Measurements from ENCODE around the gene PCID2.

The PCID2 gene

GRCh38 chr13:113224486-113224885 is 16.0 kb upstream of the PCID2 start:
- no peak for DNase-seq
- H3K36me3 ChIP-seq (ENCODE audit: control insufficient read depth, insufficient read depth, low read length) = peaks cover 16% of the 10 kb centered on the region
- no peak overlapping the region for H3K4ac ChIP-seq (ENCODE audit: low read depth, low read length)
- no peak overlapping the region for H2AK5ac ChIP-seq (ENCODE audit: low read length)
- H2BK5ac ChIP-seq (ENCODE audit: low read length) = no peak overlapping the region
- no peak overlapping the region for H2BK15ac ChIP-seq (replicated peaks; ENCODE audit: low read depth)
- no peak overlapping the region for H3K4me3 ChIP-seq (ENCODE audit: low read length)
- H3K18ac ChIP-seq (ENCODE audit: low read length) = no peak overlapping the region
- H3K4me1 ChIP-seq (ENCODE audit: control insufficient read depth, low read depth, low read length) = no peaks in the 10 kb centered on the region
- H3K27ac ChIP-seq (ENCODE audit: low read depth, low read length) = no peak overlapping the region
- no peak overlapping the region for H4K5ac ChIP-seq (ENCODE audit: low read length)
- H4K8ac ChIP-seq (ENCODE audit: low read depth, low read length) = no peak overlapping the region
- H3K9ac ChIP-seq (ENCODE audit: low read length) = no peak overlapping the region
- no peak overlapping the region for H3K23ac ChIP-seq (ENCODE audit: low read length)
- no peaks in the 10 kb centered on the region for H3K27me3 ChIP-seq (ENCODE audit: insufficient read depth, low read length, poor library complexity)
- H3K79me2 ChIP-seq (ENCODE audit: control insufficient read depth, insufficient read depth, low read length) = peaks cover 59% of the 10 kb centered on the region
- peaks cover 41% of the 10 kb centered on the region for H3K79me1 ChIP-seq (ENCODE audit: low read length)
- no peak overlapping the region for H3K4me2 ChIP-seq (ENCODE audit: low read length)
- no peak overlapping the region for H3K56ac ChIP-seq (ENCODE audit: low read length)
- no CpG with 5 or more reads among the region's 10 CpGs for WGBS (ENCODE audit: extremely low coverage, insufficient coverage, low lambda C conversion rate)
- no peak overlapping the region for H2BK120ac ChIP-seq (ENCODE audit: low read depth, low read length)

GRCh38 chr13:113223070-113223469 is 14.6 kb upstream of the PCID2 start:
- Histone ChIP-seq H3K4me1 (ENCODE audit: control insufficient read depth, low read depth, low read length) (no peaks in the 10 kb centered on the region), H3K18ac (ENCODE audit: low read length) (no peak overlapping the region), H2BK15ac (replicated peaks; ENCODE audit: low read depth) (no peak overlapping the region), H3K4me3 (ENCODE audit: low read length) (no peak overlapping the region), H2BK5ac (ENCODE audit: low read length) (no peak overlapping the region), H3K36me3 (ENCODE audit: control insufficient read depth, insufficient read depth, low read length) (peaks cover 12% of the 10 kb centered on the region), H3K79me1 (ENCODE audit: low read length) (peaks cover 43% of the 10 kb centered on the region), H4K5ac (ENCODE audit: low read length) (no peak overlapping the region), H2AK5ac (ENCODE audit: low read length) (no peak overlapping the region), H2BK120ac (ENCODE audit: low read depth, low read length) (no peak overlapping the region), H3K27ac (ENCODE audit: low read depth, low read length) (no peak overlapping the region), H3K4me2 (ENCODE audit: low read length) (no peak overlapping the region), H3K9ac (ENCODE audit: low read length) (no peak overlapping the region), H3K79me2 (ENCODE audit: control insufficient read depth, insufficient read depth, low read length) (peaks cover 70% of the 10 kb centered on the region), H3K23ac (ENCODE audit: low read length) (no peak overlapping the region), H3K4ac (ENCODE audit: low read depth, low read length) (no peak overlapping the region), H3K56ac (ENCODE audit: low read length) (no peak overlapping the region), H4K8ac (ENCODE audit: low read depth, low read length) (no peak overlapping the region), H3K27me3 (ENCODE audit: insufficient read depth, low read length, poor library complexity) (no peaks in the 10 kb centered on the region)
- DNase-seq = no peak
- WGBS (ENCODE audit: extremely low coverage, insufficient coverage, low lambda C conversion rate) = no CpG with 5 or more reads among the region's 7 CpGs

GRCh38 chr13:113220877-113221276 is 12.4 kb upstream of the PCID2 start:
- H4K8ac ChIP-seq (ENCODE audit: low read depth, low read length) = no peak overlapping the region
- no peak overlapping the region for H3K23ac ChIP-seq (ENCODE audit: low read length)
- H3K4me3 ChIP-seq (ENCODE audit: low read length) = no peak overlapping the region
- H3K27me3 ChIP-seq (ENCODE audit: insufficient read depth, low read length, poor library complexity) = no peaks in the 10 kb centered on the region
- H3K9ac ChIP-seq (ENCODE audit: low read length) = no peak overlapping the region
- H4K5ac ChIP-seq (ENCODE audit: low read length) = no peak overlapping the region
- peaks cover 80% of the 10 kb centered on the region for H3K79me2 ChIP-seq (ENCODE audit: control insufficient read depth, insufficient read depth, low read length)
- no peak overlapping the region for H2BK120ac ChIP-seq (ENCODE audit: low read depth, low read length)
- no peak overlapping the region for H3K4me2 ChIP-seq (ENCODE audit: low read length)
- no peak overlapping the region for H2BK5ac ChIP-seq (ENCODE audit: low read length)
- no peak overlapping the region for H2BK15ac ChIP-seq (replicated peaks; ENCODE audit: low read depth)
- H3K27ac ChIP-seq (ENCODE audit: low read depth, low read length) = no peak overlapping the region
- H3K56ac ChIP-seq (ENCODE audit: low read length) = no peak overlapping the region
- H3K36me3 ChIP-seq (ENCODE audit: control insufficient read depth, insufficient read depth, low read length) = peaks cover 8% of the 10 kb centered on the region
- H3K79me1 ChIP-seq (ENCODE audit: low read length) = peaks cover 31% of the 10 kb centered on the region
- H3K18ac ChIP-seq (ENCODE audit: low read length) = no peak overlapping the region
- H2AK5ac ChIP-seq (ENCODE audit: low read length) = no peak overlapping the region
- H3K4me1 ChIP-seq (ENCODE audit: control insufficient read depth, low read depth, low read length) = peaks cover 4% of the 10 kb centered on the region
- peak; percentile 36 for DNase-seq
- WGBS (ENCODE audit: extremely low coverage, insufficient coverage, low lambda C conversion rate) = no CpG with 5 or more reads among the region's 7 CpGs
- H3K4ac ChIP-seq (ENCODE audit: low read depth, low read length) = no peak overlapping the region

- H3K36me3 ChIP-seq (ENCODE audit: control insufficient read depth, insufficient read depth, low read length) = peaks cover 6% of the 10 kb centered on the region
- no peak overlapping the region for H3K18ac ChIP-seq (ENCODE audit: low read length)
- no peak overlapping the region for H4K8ac ChIP-seq (ENCODE audit: low read depth, low read length)
- H3K27me3 ChIP-seq (ENCODE audit: insufficient read depth, low read length, poor library complexity) = no peaks in the 10 kb centered on the region
- DNase-seq = no peak
- H2BK15ac ChIP-seq (replicated peaks; ENCODE audit: low read depth) = no peak overlapping the region
- H3K4me3 ChIP-seq (ENCODE audit: low read length) = no peak overlapping the region
- H3K9ac ChIP-seq (ENCODE audit: low read length) = no peak overlapping the region
- H3K79me2 ChIP-seq (ENCODE audit: control insufficient read depth, insufficient read depth, low read length) = peaks cover 84% of the 10 kb centered on the region
- H4K5ac ChIP-seq (ENCODE audit: low read length) = no peak overlapping the region
- H3K4ac ChIP-seq (ENCODE audit: low read depth, low read length) = no peak overlapping the region
- no peak overlapping the region for H3K23ac ChIP-seq (ENCODE audit: low read length)
- H3K4me2 ChIP-seq (ENCODE audit: low read length) = no peak overlapping the region
- no peak overlapping the region for H2AK5ac ChIP-seq (ENCODE audit: low read length)
- H2BK5ac ChIP-seq (ENCODE audit: low read length) = no peak overlapping the region
- no peak overlapping the region for H3K27ac ChIP-seq (ENCODE audit: low read depth, low read length)
- H3K4me1 ChIP-seq (ENCODE audit: control insufficient read depth, low read depth, low read length) = peaks cover 4% of the 10 kb centered on the region
- peaks cover 29% of the 10 kb centered on the region for H3K79me1 ChIP-seq (ENCODE audit: low read length)
- no peak overlapping the region for H2BK120ac ChIP-seq (ENCODE audit: low read depth, low read length)
- no CpG with 5 or more reads among the region's 13 CpGs for WGBS (ENCODE audit: extremely low coverage, insufficient coverage, low lambda C conversion rate)
- H3K56ac ChIP-seq (ENCODE audit: low read length) = no peak overlapping the region
Measured at GRCh38 chr13:113220141-113220598, 11.7 kb upstream of the PCID2 start.

GRCh38 chr13:113219256-113219940 is 10.9 kb upstream of the PCID2 start:
- Histone ChIP-seq H3K4me1 (ENCODE audit: control insufficient read depth, low read depth, low read length) (peaks cover 4% of the 10 kb centered on the region), H3K18ac (ENCODE audit: low read length) (no peak overlapping the region), H2AK5ac (ENCODE audit: low read length) (no peak overlapping the region), H3K79me2 (ENCODE audit: control insufficient read depth, insufficient read depth, low read length) (peaks cover 87% of the 10 kb centered on the region), H3K4me3 (ENCODE audit: low read length) (no peak overlapping the region), H4K5ac (ENCODE audit: low read length) (no peak overlapping the region), H3K4me2 (ENCODE audit: low read length) (no peak overlapping the region), H3K79me1 (ENCODE audit: low read length) (peaks cover 30% of the 10 kb centered on the region), H4K8ac (ENCODE audit: low read depth, low read length) (no peak overlapping the region), H3K23ac (ENCODE audit: low read length) (no peak overlapping the region), H3K4ac (ENCODE audit: low read depth, low read length) (no peak overlapping the region), H3K27me3 (ENCODE audit: insufficient read depth, low read length, poor library complexity) (no peaks in the 10 kb centered on the region), H3K27ac (ENCODE audit: low read depth, low read length) (no peak overlapping the region), H2BK15ac (replicated peaks; ENCODE audit: low read depth) (no peak overlapping the region), H2BK5ac (ENCODE audit: low read length) (no peak overlapping the region), H3K36me3 (ENCODE audit: control insufficient read depth, insufficient read depth, low read length) (peaks cover 5% of the 10 kb centered on the region), H3K9ac (ENCODE audit: low read length) (no peak overlapping the region), H2BK120ac (ENCODE audit: low read depth, low read length) (no peak overlapping the region), H3K56ac (ENCODE audit: low read length) (no peak overlapping the region)
- peak; percentile 74 for DNase-seq
- WGBS (ENCODE audit: extremely low coverage, insufficient coverage, low lambda C conversion rate) = no CpG with 5 or more reads among the region's 14 CpGs

- Histone ChIP-seq H2AK5ac (ENCODE audit: low read length) (no peak overlapping the region), H3K4me3 (ENCODE audit: low read length) (no peak overlapping the region), H4K5ac (ENCODE audit: low read length) (no peak overlapping the region), H3K23ac (ENCODE audit: low read length) (no peak overlapping the region), H4K8ac (ENCODE audit: low read depth, low read length) (no peak overlapping the region), H3K56ac (ENCODE audit: low read length) (no peak overlapping the region), H3K18ac (ENCODE audit: low read length) (no peak overlapping the region), H3K36me3 (ENCODE audit: control insufficient read depth, insufficient read depth, low read length) (peaks cover 1% of the 10 kb centered on the region), H2BK120ac (ENCODE audit: low read depth, low read length) (no peak overlapping the region), H3K79me1 (ENCODE audit: low read length) (peaks cover 27% of the 10 kb centered on the region), H2BK15ac (replicated peaks; ENCODE audit: low read depth) (no peak overlapping the region), H3K27me3 (ENCODE audit: insufficient read depth, low read length, poor library complexity) (no peaks in the 10 kb centered on the region), H3K27ac (ENCODE audit: low read depth, low read length) (no peak overlapping the region), H3K9ac (ENCODE audit: low read length) (no peak overlapping the region), H2BK5ac (ENCODE audit: low read length) (no peak overlapping the region), H3K4ac (ENCODE audit: low read depth, low read length) (no peak overlapping the region), H3K4me1 (ENCODE audit: control insufficient read depth, low read depth, low read length) (peaks cover 4% of the 10 kb centered on the region), H3K4me2 (ENCODE audit: low read length) (no peak overlapping the region), H3K79me2 (ENCODE audit: control insufficient read depth, insufficient read depth, low read length) (peaks cover 90% of the 10 kb centered on the region)
- no peak for DNase-seq
- no CpG with 5 or more reads among the region's 3 CpGs for WGBS (ENCODE audit: extremely low coverage, insufficient coverage, low lambda C conversion rate)
Measured at GRCh38 chr13:113218586-113218985, 10.1 kb upstream of the PCID2 start.
